ENCODE results near the gene ERF. TPM values are rescaled to one million over a fixed set of nuclear protein-coding genes. Genes with fewer than 3 reads are reported as not detected.

Gene ERF
- total and polyA plus RNA-seq, 2 of the 8 experiments (the other 6 are each of a cell fraction or from before 2014, with no cell fraction given): 43.7 to 62.7 TPM

DNA sequence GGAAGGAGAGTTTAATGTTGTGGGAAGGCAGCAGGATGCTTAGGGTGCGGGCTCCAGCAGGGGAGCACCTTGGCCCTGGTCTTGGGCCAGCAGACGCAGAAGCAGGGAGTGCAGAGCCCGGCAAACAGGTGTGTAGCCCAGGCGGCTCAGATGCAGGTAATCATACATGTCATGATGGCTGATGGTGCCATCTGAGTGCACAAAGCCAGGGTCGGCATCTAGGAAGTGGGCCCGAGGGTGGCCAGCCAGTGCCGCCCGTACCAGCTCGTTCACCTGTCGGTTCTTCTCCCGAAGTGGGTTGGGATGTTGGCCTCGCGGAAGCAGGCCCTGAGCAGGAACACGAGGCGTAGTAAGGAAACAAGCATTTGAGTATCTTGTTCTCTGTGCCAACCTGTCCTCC lies 42.1 kb upstream of the ERF start:
- Histone ChIP-seq H2BK120ac (replicated peaks; ENCODE audit: low read depth, low read length) (no peak overlapping the region), H2BK20ac (ENCODE audit: low read length) (no peak overlapping the region), H3K9ac (replicated peaks in 1 of 4; ENCODE audit: extremely low read depth in 1 of 4, low read depth in 3 of 4, low read length in 3 of 4) (no peak overlapping the region), H2BK12ac (ENCODE audit: low read depth, low read length) (no peak overlapping the region), H3K4me1 (replicated peaks in 1 of 4; ENCODE audit: control insufficient read depth in 3 of 4, insufficient read depth in 4 of 4, low read length in 3 of 4) (peaks cover 0 to 8% (median 3%) of the 10 kb centered on the region in 4 experiments; a peak in 4 of 7 replicates), H4K91ac (replicated peaks; ENCODE audit: insufficient read length, low read length) (no peak overlapping the region), H3K4ac (replicated peaks; ENCODE audit: insufficient read length, low read depth, low read length) (no peak overlapping the region), H3K23ac (ENCODE audit: insufficient read length) (no peak overlapping the region), H3K79me1 (ENCODE audit: low read depth, low read length) (no peaks in the 10 kb centered on the region), H4K5ac (ENCODE audit: insufficient read length, low read depth, low read length) (no peak overlapping the region), H3K14ac (ENCODE audit: insufficient read length) (no peak overlapping the region), H4K8ac (ENCODE audit: extremely low read depth, insufficient read depth, low read length) (0 out of 2 replicates have a peak overlapping the region, but pooled peaks have one; percentile 35), H3K79me2 (ENCODE audit: control insufficient read depth in 1 of 2, insufficient read depth in 2 of 2, low read length in 2 of 2) (peaks cover 0 to 10% of the 10 kb centered on the region in 2 experiments; a peak in 2 of 4 replicates), H3K18ac (ENCODE audit: extremely low read depth, low read length) (no peak overlapping the region), H2AK5ac (ENCODE audit: low read depth, low read length) (no peak overlapping the region), H2AFZ (ENCODE audit: low read length) (no peak overlapping the region), H3K4me3 (ENCODE audit: extremely low read depth in 1 of 4, insufficient read depth in 2 of 4, low read depth in 3 of 4, low read length in 4 of 4) (no peak overlapping the region), H3K23me2 (ENCODE audit: low read depth, low read length) (peaks cover 1% of the 10 kb centered on the region; the same call in 1 of the 2 replicates), H3K36me3 (ENCODE audit: control insufficient read depth in 2 of 4, insufficient read depth in 4 of 4, low read length in 3 of 4) (peaks cover 0 to 34% (median 20%) of the 10 kb centered on the region in 4 experiments; a peak in 6 of 8 replicates), H2BK15ac (ENCODE audit: low read length) (no peak overlapping the region), H2BK5ac (ENCODE audit: low read depth, low read length) (no peak overlapping the region), H3K4me2 (ENCODE audit: insufficient read depth in 1 of 2, low read depth in 2 of 2, low read length in 2 of 2) (no peak overlapping the region), H3K27ac (ENCODE audit: low read depth, low read length) (no peak overlapping the region), H3K9me3 (ENCODE audit: insufficient read depth in 2 of 2, low read depth in 1 of 2, low read length in 1 of 2) (no peaks in the 10 kb centered on the region), H4K20me1 (replicated peaks in 1 of 2; ENCODE audit: control insufficient read depth in 1 of 2, insufficient read depth in 2 of 2, low read length in 2 of 2) (peaks cover 0 to 6% of the 10 kb centered on the region in 2 experiments), H3K56ac (replicated peaks; ENCODE audit: insufficient read length, low read depth, low read length) (no peak overlapping the region), H3K27me3 (replicated peaks in 1 of 4; ENCODE audit: control insufficient read depth in 3 of 4, extremely low read depth in 1 of 4, insufficient read depth in 3 of 4, low read length in 3 of 4) (no peaks in the 10 kb centered on the region)
- CTCF ChIA-PET (ENCODE audit: partially characterized antibody): interaction anchor here (0.7 to 10.6 kb wide), 21 partner anchors 9 to 183 kb away, joined by 3 to 155 read pairs (median 6); partner anchors contain the start of gene GSK3A
- DNase-seq (ENCODE audit: low read depth in 1 of 2, low spot score in 2 of 2): no peak
- POLR2A ChIA-PET (ENCODE audit: partially characterized antibody): interaction anchor here (1.2 to 4.1 kb wide), 9 partner anchors 8 to 182 kb away, joined by 3 to 20 read pairs (median 8); no protein-coding TSS in a partner anchor
- 97% methylated on average over 15 of the region's 15 CpGs; no CpG with 5 or more reads in 1 of the 2 experiments for WGBS, 2 experiments (ENCODE audit: extremely low coverage in 1 of 2, insufficient coverage in 1 of 2, insufficient read length in 1 of 2, insufficient replicate concordance in 2 of 2, low coverage in 1 of 2, low lambda C conversion rate in 2 of 2, missing lambda C conversion rate in 1 of 2)
- no peak for FAIRE-seq
- no peak for TF ChIP-seq TEAD4 (IDR thresholded peaks at IDR 0.05; ENCODE audit: low read depth, low read length)
- TF ChIP-seq CEBPB (IDR thresholded peaks at IDR 0.05; ENCODE audit: low read depth, low read length): no peak
- TF ChIP-seq PHF8 (conservative IDR thresholded peaks at IDR 0.05; ENCODE audit: low read depth, low read length): no peak
- no peak for TF ChIP-seq NRF1 (IDR thresholded peaks at IDR 0.05; ENCODE audit: low read depth, low read length)
- TF ChIP-seq CHD2 (IDR thresholded peaks at IDR 0.05; ENCODE audit: low read length): no peak
- no peak for TF ChIP-seq SAP30 (IDR thresholded peaks at IDR 0.05; ENCODE audit: insufficient read depth, insufficient replicate concordance, low read length)
- no peak for TF ChIP-seq E2F6 (IDR thresholded peaks at IDR 0.05)
- TF ChIP-seq, protein P1, sequence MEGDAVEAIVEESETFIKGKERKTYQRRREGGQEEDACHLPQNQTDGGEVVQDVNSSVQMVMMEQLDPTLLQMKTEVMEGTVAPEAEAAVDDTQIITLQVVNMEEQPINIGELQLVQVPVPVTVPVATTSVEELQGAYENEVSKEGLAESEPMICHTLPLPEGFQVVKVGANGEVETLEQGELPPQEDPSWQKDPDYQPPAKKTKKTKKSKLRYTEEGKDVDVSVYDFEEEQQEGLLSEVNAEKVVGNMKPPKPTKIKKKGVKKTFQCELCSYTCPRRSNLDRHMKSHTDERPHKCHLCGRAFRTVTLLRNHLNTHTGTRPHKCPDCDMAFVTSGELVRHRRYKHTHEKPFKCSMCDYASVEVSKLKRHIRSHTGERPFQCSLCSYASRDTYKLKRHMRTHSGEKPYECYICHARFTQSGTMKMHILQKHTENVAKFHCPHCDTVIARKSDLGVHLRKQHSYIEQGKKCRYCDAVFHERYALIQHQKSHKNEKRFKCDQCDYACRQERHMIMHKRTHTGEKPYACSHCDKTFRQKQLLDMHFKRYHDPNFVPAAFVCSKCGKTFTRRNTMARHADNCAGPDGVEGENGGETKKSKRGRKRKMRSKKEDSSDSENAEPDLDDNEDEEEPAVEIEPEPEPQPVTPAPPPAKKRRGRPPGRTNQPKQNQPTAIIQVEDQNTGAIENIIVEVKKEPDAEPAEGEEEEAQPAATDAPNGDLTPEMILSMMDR (IDR thresholded peaks at IDR 0.05; ENCODE audit: control extremely low read depth in 1 of 3, insufficient read depth in 1 of 3, low read depth in 1 of 3, low read length in 3 of 3): no peak
- no peak for TF ChIP-seq SP2 (IDR thresholded peaks at IDR 0.05; ENCODE audit: low read length)
